HepG2 (cell line): ENCODE measurements around the gene SPATA25. TPM values are rescaled to one million over a fixed set of nuclear protein-coding genes. Genes with fewer than 3 reads are reported as not detected.

Experiments used
- HES4 ChIP-seq: sonication (generic); formaldehyde crosslinking; IDR thresholded peaks from 2 replicates; pipeline ENCODE4 v1.9.0; 2021; ENCODE audit warnings: mild to moderate bottlenecking, missing genetic modification reagents, borderline replicate concordance
- JDP2 ChIP-seq: sonication (generic); formaldehyde crosslinking; IDR thresholded peaks from 2 replicates; pipeline ENCODE4 v1.8.1; 2022; ENCODE audit warnings: missing genetic modification reagents, borderline replicate concordance
- PCBP1 ChIP-seq: fragments of 200-400 bp; formaldehyde crosslinking; IDR thresholded peaks from 2 replicates; pipeline ENCODE4 v1.6.1; 2017; ENCODE audit warnings: mild to moderate bottlenecking, low read depth, low read length, borderline replicate concordance
- SATB2 ChIP-seq: sonication (generic); formaldehyde crosslinking; IDR thresholded peaks from 2 replicates; pipeline ENCODE4 v1.5.0; 2020; ENCODE audit warnings: missing genetic modification reagents
- ZBTB4 ChIP-seq: sonication (generic); formaldehyde crosslinking; IDR thresholded peaks from 2 replicates; pipeline ENCODE4 v1.4.0; 2020; ENCODE audit warnings: missing genetic modification reagents, mild to moderate bottlenecking, borderline replicate concordance
- ZGPAT ChIP-seq: IDR thresholded peaks from 2 replicates; pipeline ENCODE4 v1.6.1; 2016; ENCODE audit warnings: mild to moderate bottlenecking
- ZNF343 ChIP-seq: sonication (generic); formaldehyde crosslinking; IDR thresholded peaks from 2 replicates; pipeline ENCODE4 v1.4.0; 2020; ENCODE audit warnings: mild to moderate bottlenecking, missing genetic modification reagents
- ZNF576 ChIP-seq: sonication (generic); formaldehyde crosslinking; IDR thresholded peaks from 2 replicates; pipeline ENCODE4 v1.4.0; 2020; ENCODE audit warnings: mild to moderate bottlenecking, missing genetic modification reagents
- ZNF577 ChIP-seq: sonication (generic); formaldehyde crosslinking; IDR thresholded peaks from 2 replicates; pipeline ENCODE4 v1.4.0; 2020; ENCODE audit warnings: mild to moderate bottlenecking, low read depth, missing genetic modification reagents, borderline replicate concordance
- ZNF780A ChIP-seq: sonication (generic); formaldehyde crosslinking; IDR thresholded peaks from 2 replicates; pipeline ENCODE4 v1.8.0; 2022; ENCODE audit warnings: mild to moderate bottlenecking, missing genetic modification reagents, moderate library complexity
- polyA plus RNA-seq, 8 experiments: library from polyadenylated mRNA; depleted of rRNA in 3 of 8; stranded (reverse) in 7 of 8; unstranded in 1 of 8; fragments of >200 nt; fragmentation: Illumina TruSeq in 4 of 8; extraction: Trizol in 4 of 8; gene quantifications; 2 replicates each; pipeline versions ENCODE4 v1.2.1 to v1.2.3, GENCODE V29; 2011 to 2016; ENCODE audit warnings: low read depth in 4 of 8, missing spikeins in 1 of 8, mixed read lengths in 1 of 8; ENCODE audit not compliant: insufficient read depth in 1 of 8
- total RNA-seq, 5 experiments: library from RNA; depleted of rRNA; stranded (reverse); fragments of >200 nt; fragmentation: Illumina TruSeq; extraction: Trizol; gene quantifications; 2 replicates each; pipeline ENCODE4 v1.2.3, GENCODE V29; 2016; ENCODE audit warnings: low read depth in 1 of 5
- TF ChIP-seq, protein P1 (sequence below): sonication (generic); formaldehyde crosslinking; IDR thresholded peaks from 2 replicates; pipeline ENCODE4 v1.4.0; 2020; ENCODE audit warnings: mild to moderate bottlenecking, missing genetic modification reagents
- TF ChIP-seq, protein P2 (sequence below): sonication (generic); formaldehyde crosslinking; IDR thresholded peaks from 2 replicates; pipeline ENCODE4 v1.8.1; 2023; ENCODE audit warnings: mild to moderate bottlenecking, missing genetic modification reagents, borderline replicate concordance

Gene SPATA25
- total and polyA plus RNA-seq, 2 of the 13 experiments (the other 11 are each of a cell fraction or from before 2014, with no cell fraction given) = 4.8 to 7.6 TPM

- no peak for TF ChIP-seq ZBTB4 (CRISPR knock-in tag)
- no peak for TF ChIP-seq ZNF577 (CRISPR knock-in tag)
- TF ChIP-seq HES4 (CRISPR knock-in tag) = 0 out of 2 replicates have a peak, but pooled peaks have one; percentile 7
- TF ChIP-seq, protein P1, sequence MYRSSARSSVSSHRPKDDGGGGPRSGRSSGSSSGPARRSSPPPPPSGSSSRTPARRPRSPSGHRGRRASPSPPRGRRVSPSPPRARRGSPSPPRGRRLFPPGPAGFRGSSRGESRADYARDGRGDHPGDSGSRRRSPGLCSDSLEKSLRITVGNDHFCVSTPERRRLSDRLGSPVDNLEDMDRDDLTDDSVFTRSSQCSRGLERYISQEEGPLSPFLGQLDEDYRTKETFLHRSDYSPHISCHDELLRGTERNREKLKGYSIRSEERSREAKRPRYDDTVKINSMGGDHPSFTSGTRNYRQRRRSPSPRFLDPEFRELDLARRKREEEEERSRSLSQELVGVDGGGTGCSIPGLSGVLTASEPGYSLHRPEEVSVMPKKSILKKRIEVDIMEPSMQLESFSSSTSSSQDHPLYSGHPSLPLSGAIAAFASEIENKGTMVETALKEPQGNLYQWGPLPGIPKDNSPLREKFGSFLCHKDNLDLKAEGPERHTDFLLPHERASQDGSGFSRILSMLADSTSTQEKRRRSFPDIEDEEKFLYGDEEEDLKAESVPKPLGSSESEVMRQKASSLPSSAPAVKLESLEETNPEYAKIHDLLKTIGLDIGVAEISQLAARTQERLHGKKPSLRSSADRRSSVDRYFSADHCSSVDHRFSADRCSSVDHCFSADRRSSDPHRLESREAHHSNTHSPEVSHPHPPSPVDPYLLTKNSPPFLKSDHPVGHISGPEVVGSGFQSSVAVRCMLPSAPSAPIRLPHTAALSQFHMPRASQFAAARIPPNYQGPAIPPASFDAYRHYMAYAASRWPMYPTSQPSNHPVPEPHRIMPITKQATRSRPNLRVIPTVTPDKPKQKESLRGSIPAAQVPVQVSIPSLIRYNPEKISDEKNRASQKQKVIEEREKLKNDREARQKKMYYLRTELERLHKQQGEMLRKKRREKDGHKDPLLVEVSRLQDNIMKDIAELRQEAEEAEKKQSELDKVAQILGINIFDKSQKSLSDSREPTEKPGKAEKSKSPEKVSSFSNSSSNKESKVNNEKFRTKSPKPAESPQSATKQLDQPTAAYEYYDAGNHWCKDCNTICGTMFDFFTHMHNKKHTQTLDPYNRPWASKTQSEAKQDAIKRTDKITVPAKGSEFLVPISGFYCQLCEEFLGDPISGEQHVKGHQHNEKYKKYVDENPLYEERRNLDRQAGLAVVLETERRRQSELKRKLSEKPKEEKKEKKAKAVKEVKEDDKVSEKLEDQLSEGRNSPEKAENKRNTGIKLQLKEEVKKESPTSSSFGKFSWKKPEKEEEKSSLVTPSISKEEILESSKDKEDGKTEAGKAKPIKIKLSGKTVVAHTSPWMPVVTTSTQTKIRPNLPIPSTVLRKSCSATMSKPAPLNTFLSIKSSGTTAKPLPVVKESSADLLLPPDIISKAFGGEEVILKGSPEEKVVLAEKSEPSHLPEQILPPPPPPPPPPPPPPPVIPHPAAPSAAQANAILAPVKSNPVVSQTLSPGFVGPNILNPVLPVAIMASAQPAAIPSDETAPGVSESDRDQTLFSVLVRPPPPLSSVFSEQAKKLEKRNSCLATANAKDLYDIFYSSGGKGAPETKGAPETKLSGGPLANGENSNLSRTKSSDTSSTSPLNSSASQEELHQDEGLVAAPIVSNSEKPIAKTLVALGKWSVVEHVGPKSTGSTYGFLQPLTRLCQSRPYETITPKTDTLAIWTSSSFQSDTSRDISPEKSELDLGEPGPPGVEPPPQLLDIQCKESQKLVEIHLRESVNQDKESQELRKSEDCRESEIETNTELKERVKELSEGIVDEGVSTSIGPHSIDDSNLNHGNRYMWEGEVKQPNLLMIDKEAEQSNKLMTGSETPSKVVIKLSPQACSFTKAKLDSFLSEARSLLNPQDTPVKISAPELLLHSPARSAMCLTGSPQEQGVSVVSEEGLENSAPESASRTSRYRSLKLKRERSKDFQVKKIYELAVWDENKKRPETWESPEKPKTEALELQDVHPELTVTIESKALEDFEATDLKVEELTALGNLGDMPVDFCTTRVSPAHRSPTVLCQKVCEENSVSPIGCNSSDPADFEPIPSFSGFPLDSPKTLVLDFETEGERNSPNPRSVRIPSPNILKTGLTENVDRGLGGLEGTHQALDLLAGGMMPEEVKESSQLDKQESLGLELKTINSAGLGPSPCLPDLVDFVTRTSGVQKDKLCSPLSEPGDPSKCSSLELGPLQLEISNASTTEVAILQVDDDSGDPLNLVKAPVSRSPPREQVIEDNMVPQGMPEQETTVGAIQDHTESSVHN (CRISPR knock-in tag) = no peak
- peak; percentile 56; the same call in 1 of the 2 replicates for TF ChIP-seq ZNF576 (CRISPR knock-in tag)
- TF ChIP-seq ZGPAT (CRISPR knock-in tag) = no peak; the same call in 1 of the 2 replicates
- no peak for TF ChIP-seq ZNF780A (CRISPR knock-in tag)
- no peak; the same call in 1 of the 2 replicates for TF ChIP-seq JDP2
- no peak for TF ChIP-seq PCBP1
- no peak for TF ChIP-seq SATB2
- TF ChIP-seq, protein P2, sequence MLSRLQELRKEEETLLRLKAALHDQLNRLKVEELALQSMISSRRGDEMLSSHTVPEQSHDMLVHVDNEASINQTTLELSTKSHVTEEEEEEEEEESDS (CRISPR knock-in tag) = no peak
- no peak; the same call in 1 of the 2 replicates for TF ChIP-seq ZNF343 (CRISPR knock-in tag)
Observed at GRCh38 chr20:45890077-45890984, 2.9 kb upstream of the SPATA25 start (continued).
